ENCODE results near the gene GRIK1.

GRCh38 chr21:29737186-29737585 is 202.6 kb downstream of the GRIK1 start:
- TF ChIP-seq CTCF (conservative IDR thresholded peaks at IDR 0.05; ENCODE audit: low read length): no peak
- TF ChIP-seq EZH2phosphoT487 (IDR thresholded peaks at IDR 0.05; ENCODE audit: borderline replicate concordance): no peak

All from Loucy (cell line).